GM23248 (cell line): ENCODE measurements around the gene CPLANE2. TPM values are rescaled to one million over a fixed set of nuclear protein-coding genes. Genes with fewer than 3 reads are reported as not detected.

Experiments used
- DNase-seq: peaks from one replicate; pipeline ENCODE4 v3.0.0-alpha.2; 2015
- H2AFZ ChIP-seq: fragments of 200-600 bp; sonication (generic); 2 replicates; pipeline ENCODE4 v1.6.1; 2016; ENCODE audit warnings: antibody characterized with exemption
- H3F3A ChIP-seq: fragments of 200-600 bp; sonication (generic); 2 replicates; pipeline ENCODE4 v1.6.1; 2016; ENCODE audit warnings: mild to moderate bottlenecking, antibody characterized with exemption, mixed run types; ENCODE audit not compliant: insufficient read depth
- H3K27ac ChIP-seq: fragments of 200-600 bp; sonication (generic); 2 replicates; pipeline ENCODE4 v1.5.1; 2016; ENCODE audit warnings: mild to moderate bottlenecking
- H3K27me3 ChIP-seq: fragments of 200-600 bp; sonication (generic); replicated peaks from 2 replicates; pipeline ENCODE4 v1.6.1; 2016; ENCODE audit warnings: mild to moderate bottlenecking; ENCODE audit not compliant: insufficient read depth
- H3K36me3 ChIP-seq: fragments of 200-600 bp; sonication (generic); 2 replicates; pipeline ENCODE4 v1.6.1; 2016; ENCODE audit warnings: low read depth, mild to moderate bottlenecking
- H3K4me1 ChIP-seq: fragments of 200-600 bp; sonication (generic); 2 replicates; pipeline ENCODE4 v1.6.1; 2016; ENCODE audit warnings: mild to moderate bottlenecking; ENCODE audit not compliant: insufficient read depth
- H3K4me2 ChIP-seq: fragments of 200-600 bp; sonication (generic); one replicate; pipeline ENCODE4 v1.6.1; 2016; ENCODE audit warnings: mild to moderate bottlenecking; ENCODE audit not compliant: unreplicated experiment
- H3K4me3 ChIP-seq: fragments of 200-600 bp; sonication (generic); 2 replicates; pipeline ENCODE4 v1.5.1; 2016; ENCODE audit warnings: mild to moderate bottlenecking
- H3K79me2 ChIP-seq: fragments of 200-600 bp; sonication (generic); 2 replicates; pipeline ENCODE4 v1.6.1; 2016; ENCODE audit warnings: mild to moderate bottlenecking; ENCODE audit not compliant: insufficient read depth
- H3K9ac ChIP-seq: fragments of 200-600 bp; sonication (generic); 2 replicates; pipeline ENCODE4 v1.6.1; 2016; ENCODE audit warnings: mild to moderate bottlenecking
- H3K9me2 ChIP-seq: fragments of 200-600 bp; sonication (generic); 2 replicates; pipeline ENCODE4 v1.6.1; 2016; ENCODE audit warnings: mixed run types, mild to moderate bottlenecking, moderate library complexity; ENCODE audit not compliant: insufficient read depth
- H3K9me3 ChIP-seq: fragments of 200-600 bp; sonication (generic); one replicate; pipeline ENCODE4 v1.6.1; 2017; ENCODE audit warnings: low read depth
- H4K20me1 ChIP-seq: fragments of 200-600 bp; sonication (generic); 2 replicates; pipeline ENCODE4 v1.6.0; 2016; ENCODE audit not compliant: insufficient read depth
- EZH2 ChIP-seq: fragments of 200-600 bp; sonication (generic); IDR thresholded peaks from 2 replicates; pipeline ENCODE4 v1.6.1; 2018; ENCODE audit warnings: antibody characterized with exemption, mild to moderate bottlenecking; ENCODE audit not compliant: insufficient read depth, poor library complexity, severe bottlenecking
- EZH2phosphoT487 ChIP-seq: fragments of 200-600 bp; sonication (generic); IDR thresholded peaks from 2 replicates; pipeline ENCODE4 v1.6.1; 2018; ENCODE audit warnings: antibody characterized with exemption, moderate library complexity, mild to moderate bottlenecking, low read depth; ENCODE audit not compliant: insufficient read depth
- WGBS, 2 experiments: methylation state at CpG; one replicate each; pipeline ENCODE4 v1.1.6; 2015 to 2017; ENCODE audit warnings: low lambda C conversion rate in 2 of 2, low coverage in 1 of 2; ENCODE audit errors: missing lambda C conversion rate in 2 of 2; 5-methylcytosine and 5-hydroxymethylcytosine counted together
- in situ Hi-C: fragments of 300-500 bp; cut with MboI; formaldehyde crosslinking; loops from 2 replicates; pipeline ENCODE4 v1.15.0; 2020
- polyA plus RNA-seq: library from polyadenylated mRNA; unstranded; fragments of >200 nt; fragmentation: Nextera tagmentation; extraction: Ambion mirVana; gene quantifications from 2 replicates; pipeline ENCODE4 v1.2.1, GENCODE V29; 2016
- total RNA-seq: library from RNA; depleted of rRNA; stranded (reverse); fragments of >200 nt; shearing (Covaris generic); gene quantifications from 2 replicates; pipeline ENCODE4 v1.2.3, GENCODE V29; 2014

CPLANE2 gene
- total and polyA plus RNA-seq, 2 experiments from 2014 or later = 2.6 to 16.5 TPM

GRCh38 chr1:16191916-16192546 is 45.0 kb downstream of the CPLANE2 start:
- TF ChIP-seq EZH2 = no peak
- TF ChIP-seq EZH2phosphoT487 = no peak
- Histone ChIP-seq H3K4me1 (peaks cover 15% of the 10 kb centered on the region), H3K9me2 (no peaks in the 10 kb centered on the region), H3K27ac (no peak overlapping the region), H3K4me3 (no peak overlapping the region), H3K36me3 (no peaks in the 10 kb centered on the region), H3K4me2 (no peak overlapping the region), H2AFZ (no peak overlapping the region), H3K79me2 (no peaks in the 10 kb centered on the region), H3K27me3 (no peaks in the 10 kb centered on the region), H3K9ac (no peak overlapping the region), H4K20me1 (no peaks in the 10 kb centered on the region), H3K9me3 (no peaks in the 10 kb centered on the region), H3F3A (peaks cover 9% of the 10 kb centered on the region)
- in situ Hi-C loops = no loop called here
- WGBS, 2 experiments = 73 to 80% methylated on average over 6 of the region's 6 CpGs
- no peak for DNase-seq

DNA sequence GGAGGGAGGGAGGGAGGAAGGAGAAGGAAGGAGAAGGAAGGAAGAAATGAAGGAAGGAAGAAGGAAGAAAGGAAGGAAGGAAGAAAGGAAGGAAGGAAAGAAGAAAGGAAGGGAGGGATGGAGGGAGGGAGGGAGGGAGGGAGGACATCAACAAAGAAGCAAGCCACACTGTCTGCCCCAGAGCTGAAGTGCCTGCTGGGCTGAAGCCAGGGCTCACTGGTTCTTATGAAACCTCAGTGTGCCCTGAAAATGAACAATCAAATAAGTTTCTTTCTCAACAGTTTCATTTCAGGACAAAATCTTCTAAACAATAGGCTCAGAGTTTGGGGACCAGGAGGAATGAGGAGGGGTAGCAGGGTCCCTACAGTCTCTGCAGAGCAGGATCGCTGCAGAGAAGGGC is 45.7 kb downstream of the CPLANE2 start:
- Histone ChIP-seq H3K4me3 (no peak overlapping the region), H3K36me3 (no peaks in the 10 kb centered on the region), H3F3A (peaks cover 9% of the 10 kb centered on the region), H3K79me2 (no peaks in the 10 kb centered on the region), H3K9ac (no peak overlapping the region), H3K27ac (no peak overlapping the region), H3K9me2 (no peaks in the 10 kb centered on the region), H2AFZ (no peak overlapping the region), H3K4me2 (no peak overlapping the region), H4K20me1 (no peaks in the 10 kb centered on the region), H3K4me1 (peaks cover 15% of the 10 kb centered on the region), H3K27me3 (no peaks in the 10 kb centered on the region), H3K9me3 (no peaks in the 10 kb centered on the region)
- WGBS, 2 experiments = 50 to 56% methylated on average over 1 of the region's 1 CpG
- TF ChIP-seq EZH2phosphoT487 = no peak
- no peak for TF ChIP-seq EZH2
- in situ Hi-C loops = no loop called here
- DNase-seq = no peak

- Histone ChIP-seq H3K9ac (no peak overlapping the region), H3K4me1 (peaks cover 15% of the 10 kb centered on the region), H3K9me3 (no peaks in the 10 kb centered on the region), H3K27me3 (no peaks in the 10 kb centered on the region), H3K36me3 (no peaks in the 10 kb centered on the region), H2AFZ (no peak overlapping the region), H3K79me2 (no peaks in the 10 kb centered on the region), H4K20me1 (no peaks in the 10 kb centered on the region), H3K4me2 (no peak overlapping the region), H3K9me2 (no peaks in the 10 kb centered on the region), H3F3A (peaks cover 9% of the 10 kb centered on the region; the same call in 1 of the 2 replicates), H3K27ac (no peak overlapping the region), H3K4me3 (no peak overlapping the region)
- in situ Hi-C loops = loop anchor here (5.0 kb wide), 1 partner anchor 113 kb away; no protein-coding TSS in a partner anchor
- DNase-seq = no peak
- WGBS, 2 experiments = 42 to 46% methylated on average over 9 of the region's 9 CpGs
- no peak for TF ChIP-seq EZH2
- TF ChIP-seq EZH2phosphoT487 = no peak
Observed at GRCh38 chr1:16189921-16190621, 46.9 kb downstream of the CPLANE2 start.

DNA sequence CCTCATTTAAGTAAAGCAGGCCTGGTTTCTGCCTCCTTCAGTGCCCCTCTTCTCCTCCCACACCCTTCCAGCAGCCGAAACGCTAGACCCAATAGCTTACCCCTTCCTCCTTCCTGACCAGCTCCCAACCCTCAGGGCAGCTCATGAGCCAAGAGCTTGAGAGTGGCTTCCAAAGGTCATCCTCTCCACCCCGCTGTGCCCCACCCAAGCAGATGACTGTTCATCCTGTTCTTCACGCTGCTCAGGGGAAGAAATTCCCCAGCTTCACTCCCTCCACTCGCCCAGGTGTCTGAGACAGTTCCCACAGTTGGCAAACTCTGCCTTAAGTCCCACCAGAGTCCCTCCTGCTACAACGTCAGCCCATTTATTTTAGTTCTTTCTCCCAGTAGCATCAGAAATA is 48.0 kb downstream of the CPLANE2 start:
- no peaks in the 10 kb centered on the region for H3K79me2 ChIP-seq
- H3F3A ChIP-seq = peaks cover 9% of the 10 kb centered on the region; the same call in 1 of the 2 replicates
- peaks cover 15% of the 10 kb centered on the region for H3K4me1 ChIP-seq
- no peak for TF ChIP-seq EZH2
- TF ChIP-seq EZH2phosphoT487 = no peak
- H2AFZ ChIP-seq = peak overlapping the region; percentile 13; the same call in 1 of the 2 replicates
- H3K9me2 ChIP-seq = no peaks in the 10 kb centered on the region
- H3K27me3 ChIP-seq = no peaks in the 10 kb centered on the region
- no peak overlapping the region for H3K27ac ChIP-seq
- peak; percentile 61 for DNase-seq
- no peaks in the 10 kb centered on the region for H3K9me3 ChIP-seq
- no peak overlapping the region for H3K4me3 ChIP-seq
- H3K36me3 ChIP-seq = no peaks in the 10 kb centered on the region
- no peaks in the 10 kb centered on the region for H4K20me1 ChIP-seq
- in situ Hi-C loops = loop anchor here (5.0 kb wide), 1 partner anchor 112 kb away; no protein-coding TSS in a partner anchor
- 13% methylated on average over 6 of the region's 6 CpGs for WGBS, 2 experiments
- peak overlapping the region; percentile 30 for H3K4me2 ChIP-seq
- no peak overlapping the region for H3K9ac ChIP-seq
